HG02870 (cell line): ENCODE measurements around the gene TMEM178B.

Experiments used
- ATAC-seq: cut with Tn5 transposase; IDR thresholded peaks from one replicate; pipeline ENCODE4 v1.9.1; 2021; ENCODE audit warnings: mild to moderate bottlenecking, moderate library complexity; ENCODE audit not compliant: unreplicated experiment

Gene TMEM178B

GRCh38 chr7:141415999-141416398, 342.1 kb downstream of the TMEM178B start:
- ATAC-seq = no peak

DNA sequence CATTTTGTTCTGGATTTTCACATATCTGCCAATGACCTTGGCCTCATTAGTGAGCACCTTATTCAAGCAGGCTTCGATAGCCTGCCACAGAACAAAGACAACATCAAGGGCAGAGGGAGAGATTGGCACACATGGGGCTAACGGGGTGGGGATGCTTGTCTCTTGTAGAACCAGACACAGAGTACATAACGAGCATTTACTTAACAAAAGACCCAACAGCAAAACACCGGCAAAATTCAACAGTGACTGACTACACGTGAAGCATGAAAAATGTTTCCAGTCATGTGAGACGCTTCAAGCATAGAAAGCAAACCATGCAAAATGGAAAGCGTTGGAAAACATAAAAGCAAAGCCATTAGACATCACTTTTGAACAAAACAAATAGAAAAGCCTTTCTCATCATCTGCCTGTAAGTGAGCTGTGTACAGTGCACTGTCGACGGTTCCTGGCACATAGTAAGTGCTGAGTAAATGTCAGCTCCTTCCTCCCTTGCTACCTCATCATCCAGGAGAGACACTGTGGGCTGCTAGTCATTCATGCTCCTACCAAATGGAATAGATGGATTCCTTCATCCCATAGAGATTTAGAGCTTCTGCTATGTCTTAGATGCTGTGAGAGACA, 342.9 kb downstream of the TMEM178B start:
- no peak for ATAC-seq

GRCh38 chr7:141417506-141417905, 343.6 kb downstream of the TMEM178B start:
- ATAC-seq = no peak

GRCh38 chr7:141418066-141418465, 344.2 kb downstream of the TMEM178B start:
- no peak for ATAC-seq

- ATAC-seq = no peak
These were observed 347.4 kb downstream of the TMEM178B start for GRCh38 chr7:141421306-141421705.

DNA sequence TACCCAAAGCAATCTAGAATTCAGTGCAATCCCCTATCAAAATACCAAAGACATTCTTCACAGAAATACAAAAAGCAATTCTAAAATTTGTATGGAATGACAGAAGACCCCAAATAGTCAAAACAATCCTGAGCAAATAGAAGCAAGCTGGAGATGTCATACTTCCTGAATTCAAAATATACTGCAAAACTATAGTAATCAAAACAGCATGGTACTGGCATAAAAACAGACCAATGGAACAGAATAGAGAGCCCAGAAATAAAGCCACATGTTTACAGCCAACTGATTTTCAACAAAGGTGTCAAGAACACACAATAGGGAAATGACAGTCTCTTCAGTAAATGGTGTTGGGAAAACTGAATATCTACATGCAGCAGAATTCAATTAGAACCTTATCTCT, 353.3 kb downstream of the TMEM178B start:
- ATAC-seq = no peak

DNA sequence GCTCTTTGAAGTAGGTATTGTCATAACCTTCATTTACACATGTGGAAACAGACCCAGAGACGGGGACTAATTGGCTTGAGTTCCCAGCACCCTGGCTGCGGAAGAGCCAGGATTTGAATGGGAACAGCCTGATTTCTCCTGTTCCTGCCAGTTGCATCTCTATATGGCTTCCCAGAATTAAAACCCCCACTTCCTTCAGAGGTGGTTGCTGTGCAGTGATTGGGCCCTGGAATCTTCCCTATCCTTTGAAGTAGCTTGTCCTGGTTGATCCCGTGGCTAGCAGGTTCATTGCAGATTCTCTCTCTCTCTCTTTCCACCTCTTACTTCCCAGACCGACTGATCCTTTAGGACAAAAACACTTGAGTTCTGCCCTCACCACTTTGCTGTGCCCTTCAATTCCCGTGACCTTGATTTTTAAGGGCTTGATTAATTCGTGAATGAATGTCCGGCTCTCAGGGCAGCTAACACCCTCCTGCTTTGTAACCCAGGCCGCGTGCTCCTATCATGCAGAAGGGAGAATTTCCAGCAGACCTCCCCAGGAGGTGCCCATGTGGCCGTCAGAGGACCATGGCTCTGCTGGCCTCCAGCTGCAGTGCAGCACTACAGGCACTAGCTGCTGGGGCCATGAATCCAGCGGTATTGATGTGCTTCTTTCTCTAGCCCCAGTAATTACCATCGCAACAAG, 356.7 kb downstream of the TMEM178B start:
- ATAC-seq = no peak

- no peak for ATAC-seq
These were observed 357.2 kb downstream of the TMEM178B start for GRCh38 chr7:141431140-141431479.

- ATAC-seq = no peak
These were observed 357.8 kb downstream of the TMEM178B start for GRCh38 chr7:141431711-141432110.

DNA sequence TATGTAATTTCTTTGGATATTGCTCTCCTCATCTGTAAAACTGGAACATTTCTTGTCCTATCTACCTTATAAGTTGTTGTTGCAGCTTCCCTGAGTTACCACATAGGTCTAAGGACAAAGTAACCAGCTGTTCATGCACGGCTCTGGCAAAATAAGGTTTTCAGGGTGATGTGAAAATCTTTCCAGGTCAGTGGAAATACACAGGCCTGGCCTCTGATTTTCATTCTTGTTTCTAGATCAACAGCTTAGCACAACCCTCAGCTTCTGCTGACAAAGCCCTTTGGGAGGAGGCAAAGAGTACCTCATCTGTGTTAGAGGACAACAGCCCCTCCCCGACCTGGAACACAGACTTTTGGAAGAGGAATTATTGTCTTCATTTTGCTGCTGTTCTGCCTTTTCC, 359.8 kb downstream of the TMEM178B start:
- ATAC-seq = no peak

DNA sequence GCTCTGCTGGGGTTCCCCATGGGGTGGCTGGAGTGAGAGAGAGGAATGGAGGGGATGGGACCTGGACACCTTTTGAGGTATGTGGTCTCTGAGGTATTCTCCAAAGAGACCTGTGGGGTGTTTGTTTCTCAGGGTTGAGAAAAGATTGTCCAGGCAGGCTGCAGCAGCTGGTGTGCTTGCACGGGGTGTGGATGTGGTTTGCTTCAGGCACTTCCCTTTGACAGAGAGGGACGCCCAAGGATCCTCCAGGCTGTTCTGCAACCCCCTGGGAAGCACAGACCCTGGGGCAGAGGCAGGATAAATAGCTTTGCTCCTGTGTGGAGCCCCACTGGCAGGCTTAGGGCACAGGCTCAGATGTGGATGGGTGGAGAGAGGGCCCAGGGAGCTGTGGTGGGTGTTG, 362.3 kb downstream of the TMEM178B start:
- no peak for ATAC-seq

DNA sequence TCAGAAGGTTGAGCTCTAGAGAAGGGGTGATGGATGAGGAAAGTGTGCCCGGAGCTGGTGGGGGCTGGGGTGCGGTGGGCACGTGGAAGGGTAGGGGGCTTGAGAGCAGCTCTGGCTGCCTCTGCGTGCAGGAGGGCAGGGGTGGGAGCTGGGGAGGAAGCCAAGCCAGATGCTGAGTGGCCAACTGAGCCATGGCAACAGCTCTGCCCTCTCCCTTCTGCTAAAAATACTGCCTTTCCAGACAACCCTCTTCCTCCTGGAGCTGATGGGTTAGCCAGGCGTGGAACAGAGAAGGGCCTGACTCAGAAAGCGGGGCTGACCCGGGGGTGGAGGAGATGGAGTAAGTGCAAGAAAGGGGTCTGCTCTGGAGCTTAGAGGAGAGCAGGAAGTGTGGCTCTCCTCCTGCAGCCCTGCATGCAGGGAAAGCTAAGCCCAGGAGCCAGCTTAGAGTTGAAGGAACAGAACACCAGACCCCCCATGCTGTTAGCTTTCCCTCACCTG, 362.8 kb downstream of the TMEM178B start:
- ATAC-seq = no peak

DNA sequence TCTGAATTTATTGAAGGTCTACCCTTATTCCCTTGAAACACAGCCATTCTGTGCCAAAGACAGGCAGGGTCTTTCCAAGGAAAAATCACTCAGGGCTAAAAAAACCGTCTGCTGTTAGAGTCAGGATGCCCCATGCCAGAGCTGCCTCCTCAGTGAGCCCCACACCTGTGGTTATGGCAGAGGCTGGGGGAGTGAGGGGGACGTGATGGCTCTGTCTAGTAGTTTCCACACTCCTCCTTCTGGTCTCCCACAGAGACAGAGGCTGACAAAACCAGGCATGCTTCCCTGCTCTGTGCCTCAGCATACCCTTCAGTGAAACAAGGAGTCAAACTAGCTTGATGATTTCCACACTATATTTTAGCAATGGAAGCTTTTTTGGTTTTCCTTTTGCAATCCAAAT, 365.3 kb downstream of the TMEM178B start:
- no peak for ATAC-seq

DNA sequence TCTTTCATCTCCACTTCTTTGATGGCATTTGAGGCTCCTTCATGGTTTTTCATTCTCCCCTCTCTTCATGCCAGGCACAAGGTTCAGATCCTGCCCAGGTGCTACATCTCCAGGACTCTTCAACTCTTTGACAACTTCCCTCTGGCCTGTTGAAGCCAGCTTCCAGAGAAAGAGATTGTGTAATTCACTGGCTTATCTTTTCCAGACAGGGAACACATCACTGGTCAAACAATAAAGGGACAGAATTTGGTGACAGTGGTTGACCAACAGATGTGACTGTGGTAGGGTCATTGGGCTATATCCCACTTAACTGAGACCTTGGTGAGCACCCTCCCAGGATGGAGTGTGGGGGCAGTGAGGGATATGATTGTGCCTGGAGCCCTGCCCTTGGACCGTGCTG, 365.9 kb downstream of the TMEM178B start:
- no peak for ATAC-seq

GRCh38 chr7:141441837-141442627, 368.2 kb downstream of the TMEM178B start:
- no peak for ATAC-seq

DNA sequence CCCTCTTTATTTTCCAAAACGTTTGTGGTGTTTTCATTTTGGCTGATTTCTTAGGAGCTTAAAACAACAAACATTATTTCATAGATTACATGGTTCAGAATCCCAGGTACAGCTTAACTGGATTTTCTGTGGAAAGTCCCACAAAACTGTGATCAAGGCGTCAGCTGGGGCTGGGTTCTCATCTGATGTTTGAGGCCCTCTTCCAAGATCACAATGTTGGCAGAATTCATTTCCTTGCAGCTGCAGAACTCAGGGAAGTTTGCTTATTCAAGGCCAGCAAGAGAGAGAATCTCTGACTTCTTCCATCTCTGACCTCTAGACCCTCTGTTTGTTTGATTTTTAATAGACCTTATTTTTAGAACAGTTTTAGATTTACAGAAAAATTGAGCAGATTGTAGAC, 368.9 kb downstream of the TMEM178B start:
- no peak for ATAC-seq

DNA sequence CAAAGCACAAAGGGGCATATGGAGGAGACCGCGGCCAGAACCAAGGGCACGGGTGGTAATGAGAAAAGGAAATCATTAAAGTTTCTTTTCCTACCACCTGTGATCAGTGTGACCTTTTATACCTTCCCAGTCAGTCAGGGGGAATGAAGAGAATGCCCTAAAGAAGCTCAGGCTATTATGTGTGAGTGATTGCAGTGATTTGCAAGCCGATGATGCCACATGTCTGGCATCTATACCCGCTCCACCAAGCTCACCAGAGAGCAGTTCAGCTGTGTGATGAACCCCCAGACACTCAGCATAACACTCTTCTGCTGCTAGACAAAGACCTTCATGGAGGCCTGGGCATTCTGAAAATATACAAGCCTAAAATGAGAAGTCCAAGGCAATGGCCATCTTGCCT, 371.1 kb downstream of the TMEM178B start:
- no peak for ATAC-seq

DNA sequence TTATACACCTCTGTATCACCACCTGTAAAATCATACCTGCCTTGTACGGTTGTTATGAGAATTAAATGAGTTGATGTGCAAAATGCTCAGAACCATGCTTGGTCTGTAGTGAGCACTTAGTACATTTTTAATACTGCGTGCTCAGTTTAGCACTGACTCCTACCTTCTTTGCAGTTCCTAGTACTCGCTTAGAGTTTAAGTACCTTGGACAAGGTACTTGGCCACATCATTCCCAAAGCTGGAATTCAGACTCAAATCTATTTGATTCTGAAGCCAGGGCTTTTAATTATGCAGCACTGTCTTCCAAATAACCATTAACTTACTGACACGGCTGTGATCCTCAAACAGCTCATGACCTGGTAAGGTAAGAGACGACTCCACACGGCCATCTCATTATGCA, 377.4 kb downstream of the TMEM178B start:
- no peak for ATAC-seq

GRCh38 chr7:141452911-141453310, 379.0 kb downstream of the TMEM178B start:
- ATAC-seq = peak; percentile 94

DNA sequence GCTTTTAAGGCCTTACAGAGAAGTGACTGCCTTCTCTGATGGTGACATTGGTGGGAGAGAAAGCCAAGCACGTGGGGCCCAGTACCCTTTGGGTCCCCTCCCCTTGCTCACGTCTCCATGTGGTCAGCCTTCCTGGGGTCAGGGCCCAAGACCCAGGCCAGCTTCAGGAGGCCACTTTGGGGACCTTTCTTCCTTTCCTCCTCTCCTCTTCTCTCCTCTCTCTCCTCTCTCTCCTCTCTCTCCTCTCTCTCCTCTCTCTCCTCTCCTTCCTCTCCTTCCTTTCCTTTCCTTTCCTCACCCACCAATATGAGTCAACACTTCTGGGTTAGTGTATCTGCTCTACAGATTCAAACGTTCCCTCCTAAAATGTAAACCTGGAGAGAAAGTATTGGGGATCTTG, 380.5 kb downstream of the TMEM178B start:
- no peak for ATAC-seq

DNA sequence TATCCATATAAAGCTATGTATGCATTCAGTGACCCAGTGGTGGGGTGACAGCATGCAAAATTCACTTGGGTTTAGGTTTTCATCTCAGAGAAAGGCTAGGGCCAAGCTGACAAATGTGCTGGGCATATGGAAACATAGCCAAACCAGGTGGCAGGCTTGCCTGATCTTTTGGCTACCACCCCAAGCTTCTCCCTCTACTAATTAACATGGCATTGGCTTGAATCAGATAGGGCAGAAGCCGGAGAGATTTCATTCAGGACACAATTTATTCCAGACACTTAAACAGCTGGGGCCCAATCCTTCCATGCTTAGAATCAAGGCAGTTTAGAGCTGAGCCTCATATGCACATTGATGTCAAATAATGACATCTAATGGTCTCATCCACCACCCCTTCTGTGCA, 381.9 kb downstream of the TMEM178B start:
- no peak for ATAC-seq

DNA sequence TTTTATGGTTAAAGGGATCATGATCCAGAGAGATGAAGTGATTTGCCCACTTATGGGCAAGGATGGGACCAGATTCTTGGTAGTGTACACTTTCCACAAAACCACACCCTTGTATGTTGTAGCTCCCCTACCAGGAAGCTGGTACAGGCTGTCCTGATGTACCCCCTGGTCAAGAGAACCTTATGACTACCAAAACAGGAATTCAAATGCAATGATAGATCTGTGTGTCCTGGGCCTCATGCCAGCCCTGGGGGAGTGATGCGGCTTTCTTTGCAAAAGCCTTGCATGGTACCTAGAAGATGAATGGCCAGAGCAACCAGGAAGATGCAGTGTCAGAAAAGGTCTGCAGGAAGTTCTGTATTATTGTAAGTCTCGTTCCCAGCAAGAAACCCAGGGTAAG, 382.4 kb downstream of the TMEM178B start:
- no peak for ATAC-seq
